Measurements from ENCODE around the gene GPATCH8.
A peak's percentile ranks its signal among the peaks of the same experiment; 100 is the strongest.
"Not testable (repeated sequence)": the region's sequence is repeated elsewhere in the genome, so short reads cannot be mapped to it uniquely, and the experiment has no call there.

GPATCH8 gene

DNA sequence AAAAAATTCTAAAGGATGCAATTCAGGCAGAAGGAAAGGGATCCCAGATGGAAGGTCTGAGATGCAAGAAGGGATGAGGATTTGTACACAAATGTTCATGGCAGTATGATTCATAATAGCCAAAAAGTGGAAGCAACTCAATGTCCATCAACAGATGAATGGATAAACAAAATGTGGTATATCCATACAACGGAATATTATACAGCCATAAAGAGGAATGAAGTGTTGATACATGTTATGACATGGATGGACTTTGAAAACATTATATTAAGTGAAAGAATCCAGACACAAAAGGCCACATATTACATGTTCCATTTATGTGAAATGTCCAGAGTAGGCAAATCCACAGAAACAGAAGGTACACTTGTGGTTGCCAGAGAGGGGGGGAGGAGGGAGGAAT is 23.9 kb upstream of the GPATCH8 start:
- DNase-seq (ENCODE audit: low spot score): no peak

DNA sequence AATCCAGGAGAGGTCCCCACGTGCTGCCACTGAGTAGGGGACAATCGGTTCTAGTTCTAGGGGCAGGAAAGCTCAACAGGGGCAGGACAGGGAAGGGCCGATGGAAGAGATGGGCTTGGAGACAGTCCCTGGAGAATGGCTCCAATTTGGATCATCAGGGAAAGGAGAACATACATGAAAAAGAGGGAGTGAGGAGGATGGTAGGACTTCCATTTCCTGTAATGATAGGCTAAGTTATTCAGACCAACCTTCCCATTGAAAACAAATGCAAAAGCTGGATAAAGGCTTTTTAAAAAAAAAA is 20.4 kb upstream of the GPATCH8 start:
- no peak for DNase-seq (ENCODE audit: low spot score)

DNA sequence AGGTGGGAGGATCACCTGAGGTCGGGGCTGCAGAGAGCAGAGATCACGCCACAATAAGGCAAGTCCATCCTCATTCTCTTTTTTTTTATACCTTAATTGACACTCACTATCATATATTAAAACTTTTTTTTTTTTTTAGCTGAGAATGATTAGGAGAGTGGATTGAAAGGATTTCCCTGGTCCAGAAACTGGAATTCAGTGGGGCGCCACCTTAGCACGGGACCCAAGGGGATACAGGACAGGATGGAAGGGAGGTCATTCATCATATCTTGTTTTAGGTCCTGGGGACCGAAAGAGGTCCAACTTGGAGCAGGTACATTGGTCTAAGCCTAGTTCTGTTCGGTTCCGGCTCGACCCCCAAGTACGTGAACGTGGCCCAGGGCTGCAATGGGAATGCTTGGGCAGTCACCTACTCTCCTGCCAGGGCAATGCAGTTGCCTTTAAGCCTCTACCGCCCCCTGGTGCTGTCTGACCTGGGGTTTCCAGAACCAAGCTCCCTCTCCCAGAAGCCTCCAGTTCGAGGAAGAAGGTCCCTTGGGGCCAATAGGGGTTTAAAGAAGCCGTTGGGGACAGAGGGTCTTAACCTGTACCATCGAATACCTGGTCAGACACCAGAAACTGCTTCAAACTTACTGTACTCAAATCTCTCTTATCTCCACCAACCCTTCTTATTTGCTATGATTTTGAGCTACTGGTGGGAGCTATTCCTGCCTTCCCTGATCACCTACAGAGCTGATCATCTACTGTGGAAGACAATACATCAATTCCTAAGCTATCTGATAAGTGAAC is 19.9 kb upstream of the GPATCH8 start:
- peak; percentile 8 for DNase-seq (ENCODE audit: low spot score)

DNA sequence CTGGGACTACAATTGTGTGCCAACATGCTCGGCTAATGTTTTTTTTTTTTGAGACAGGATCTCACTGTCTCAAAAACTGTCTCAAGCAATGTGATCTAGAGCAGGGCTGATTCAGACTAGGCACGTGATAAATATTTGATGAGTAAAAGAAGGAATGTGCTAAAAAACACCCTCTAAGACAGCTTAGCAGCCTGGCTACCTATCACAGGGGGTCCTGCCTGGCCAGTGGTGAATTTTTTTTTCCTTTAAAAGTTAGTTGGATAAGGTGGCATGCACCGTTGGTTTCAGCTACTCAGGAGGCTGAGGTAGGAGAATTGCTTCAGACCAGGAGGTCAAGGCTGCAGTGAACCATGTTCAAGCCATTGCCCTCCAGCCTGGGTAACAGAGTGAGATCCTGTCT is 14.8 kb upstream of the GPATCH8 start:
- no peak for DNase-seq (ENCODE audit: low spot score)

DNA sequence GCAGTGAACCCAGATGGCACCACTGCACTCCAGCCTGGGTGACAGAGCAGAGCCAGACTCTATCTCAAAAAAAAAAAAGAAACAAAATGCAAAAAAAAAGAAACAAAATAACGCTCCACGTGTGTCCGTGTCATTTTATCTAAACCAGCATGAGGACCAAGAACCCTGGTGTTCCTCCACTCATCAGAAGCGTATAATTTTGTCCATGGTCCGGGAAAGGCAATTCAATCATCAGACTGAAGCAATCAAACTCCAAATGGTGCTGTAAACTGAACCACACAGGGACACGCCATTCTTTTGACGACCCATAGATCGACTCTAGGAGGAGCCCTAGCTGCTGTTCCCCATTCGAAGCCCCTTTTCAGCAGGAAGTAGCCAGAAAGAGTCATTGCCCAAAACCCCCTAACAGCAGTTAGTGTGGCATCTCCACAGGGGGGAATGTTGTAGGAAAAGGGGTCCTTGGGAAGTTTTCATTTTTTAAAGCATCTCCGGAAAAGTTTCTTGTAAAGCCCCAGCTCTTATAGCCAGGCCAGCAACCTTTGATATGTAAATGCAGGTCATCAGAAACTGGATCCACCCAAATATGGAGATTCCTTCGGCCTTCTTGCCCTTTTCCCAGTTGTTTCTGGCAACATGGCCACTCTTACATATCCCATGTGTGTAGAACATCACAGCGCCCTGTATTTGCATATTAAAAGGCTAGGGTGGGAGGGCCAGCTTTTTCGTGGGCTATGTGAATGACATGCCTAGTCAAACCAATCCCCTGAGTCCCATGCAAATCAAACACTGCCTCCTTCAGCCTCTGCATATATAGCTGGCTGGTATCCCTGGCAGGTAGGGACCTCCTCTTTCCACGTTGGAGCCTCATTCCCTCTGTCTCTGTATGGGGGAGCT is 8.3 kb upstream of the GPATCH8 start:
- not testable (repeated sequence) for DNase-seq (ENCODE audit: low spot score)

DNA sequence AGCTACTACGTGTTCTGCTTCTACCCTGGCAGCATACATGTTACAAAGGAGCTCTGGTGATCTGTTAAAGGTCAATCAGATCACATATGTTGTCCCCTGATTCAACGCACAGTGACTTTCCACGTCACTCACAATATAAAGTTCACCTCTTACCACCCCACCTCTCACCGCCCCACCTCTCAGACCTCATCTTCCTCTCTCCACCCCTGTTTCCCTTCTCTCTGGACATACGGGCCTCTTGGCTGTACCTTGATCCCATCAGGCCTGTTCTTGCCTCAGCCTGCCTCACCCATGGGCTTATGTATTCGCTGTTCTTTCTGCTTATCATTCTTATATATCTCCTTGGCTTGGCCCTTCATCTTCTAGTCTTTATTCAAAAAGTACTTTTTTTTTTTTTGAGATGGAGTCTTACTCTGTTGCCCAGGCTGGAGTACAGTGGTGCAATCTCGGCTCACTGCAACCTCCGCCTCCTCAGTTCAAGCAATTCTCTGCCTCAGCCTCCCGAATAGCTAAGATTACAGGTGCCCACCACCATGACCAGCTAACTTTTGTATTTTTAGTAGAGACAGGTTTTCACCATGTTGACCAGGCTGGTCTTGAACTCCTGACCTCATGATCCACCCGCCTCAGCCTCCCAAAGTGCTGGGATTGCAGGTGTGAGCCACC is 3.9 kb upstream of the GPATCH8 start:
- not testable (repeated sequence) for DNase-seq (ENCODE audit: low spot score)

DNA sequence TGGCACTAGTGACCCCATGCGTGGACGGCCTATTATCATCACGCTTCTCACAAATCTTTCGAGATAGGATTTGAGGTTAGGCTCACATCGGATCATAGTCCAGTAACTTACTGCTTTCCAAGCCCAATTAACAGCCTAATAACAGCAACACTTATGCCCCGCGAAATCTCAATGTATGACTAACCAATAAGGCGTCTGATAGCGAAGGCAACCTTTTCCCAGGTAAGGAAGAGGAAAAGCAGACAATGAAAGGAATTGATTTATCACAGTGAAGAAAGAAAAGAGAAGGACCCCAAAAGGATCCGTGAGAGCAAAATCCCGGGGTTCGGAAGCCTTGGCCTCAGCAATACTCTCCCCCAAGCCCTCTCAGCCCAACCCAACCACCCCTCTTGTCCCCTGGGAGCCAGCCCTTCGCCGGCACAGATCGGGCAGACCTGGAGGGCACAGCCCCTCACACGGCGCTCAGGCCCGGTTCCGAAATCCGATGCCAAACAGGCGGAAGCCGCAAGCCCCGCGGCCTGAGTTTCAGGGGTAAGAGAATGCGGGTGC is 534 bp downstream of the GPATCH8 start:
- DNase-seq (ENCODE audit: low spot score): no peak

DNA sequence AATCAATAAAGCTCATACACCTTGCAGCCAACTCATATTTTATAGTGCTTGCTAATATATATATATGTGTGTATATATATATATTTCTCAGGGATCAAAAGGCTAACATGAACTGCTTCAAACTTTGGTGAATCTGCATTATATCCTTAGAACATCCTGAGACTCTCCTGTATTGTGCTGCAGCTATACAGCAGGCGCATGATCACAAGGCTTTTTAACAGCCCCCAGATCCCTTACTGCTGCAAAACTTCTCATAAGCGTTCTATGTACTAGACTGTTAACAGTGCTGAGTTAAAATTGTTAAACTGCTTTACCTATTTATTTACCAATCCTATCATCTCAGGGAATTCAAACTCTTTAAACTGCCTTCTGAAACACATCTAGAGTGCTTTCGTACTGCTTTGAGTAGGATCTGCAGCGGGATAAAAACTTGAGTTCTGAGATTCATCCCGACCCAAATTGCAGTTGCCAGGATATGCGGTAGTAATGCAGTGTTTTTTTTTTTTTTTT is 1.3 kb downstream of the GPATCH8 start:
- no peak for DNase-seq (ENCODE audit: low spot score)

DNA sequence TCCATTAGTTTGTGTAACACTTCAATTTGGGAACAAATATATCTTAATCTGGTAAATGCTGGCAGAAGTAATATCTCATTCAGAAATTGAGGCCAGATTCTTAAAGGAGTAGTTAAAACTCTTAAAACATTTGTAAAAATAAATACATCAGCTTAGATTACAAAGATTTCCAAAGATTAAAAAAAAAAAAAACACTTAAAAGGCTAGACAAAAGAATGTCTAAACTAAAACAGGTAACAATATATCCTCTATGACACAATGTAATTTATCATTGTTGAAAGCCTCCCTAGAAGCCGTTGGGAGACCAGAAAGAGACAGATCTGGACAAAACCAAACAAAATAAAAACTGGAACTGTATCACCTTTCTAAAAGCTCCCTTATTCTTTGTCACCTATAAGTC is 3.5 kb downstream of the GPATCH8 start:
- DNase-seq (ENCODE audit: low spot score): no peak

DNA sequence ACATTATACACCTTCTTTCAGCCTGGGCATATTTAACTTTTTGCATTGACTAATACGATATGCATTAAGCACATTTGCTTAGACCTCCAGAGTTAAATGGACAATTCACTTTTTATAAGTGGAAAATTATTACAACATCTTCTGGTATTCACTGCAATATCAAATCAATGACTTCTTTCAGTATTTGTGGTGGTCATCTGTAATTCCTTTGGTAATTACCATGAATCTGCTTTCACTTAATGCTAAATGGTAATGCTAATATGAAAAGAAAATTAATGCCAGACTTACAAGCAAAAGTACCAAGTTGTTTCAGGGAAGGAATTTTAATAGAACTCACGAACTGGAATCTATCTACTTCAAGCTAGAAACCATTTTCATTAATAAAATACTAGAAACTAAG is 6.4 kb downstream of the GPATCH8 start:
- no peak for DNase-seq (ENCODE audit: low spot score)

DNA sequence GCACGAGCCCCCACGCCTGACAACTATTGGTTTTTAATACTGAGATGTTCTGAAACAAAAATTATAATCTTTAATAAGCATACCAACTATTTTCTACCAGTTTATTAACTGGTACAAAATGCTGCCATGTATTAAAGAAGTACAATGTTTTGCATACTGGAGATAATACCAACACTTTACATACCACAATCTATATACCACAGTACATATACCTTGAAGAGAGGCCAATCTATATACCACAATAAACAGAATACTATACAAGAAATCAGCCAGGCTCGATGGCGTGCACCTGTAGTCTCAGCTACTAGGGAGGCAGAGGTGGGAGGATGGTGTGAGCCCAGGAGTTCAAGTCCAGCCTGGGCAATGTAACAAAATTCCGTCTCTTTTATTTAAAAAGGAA is 9.9 kb downstream of the GPATCH8 start:
- no peak for DNase-seq (ENCODE audit: low spot score)

DNA sequence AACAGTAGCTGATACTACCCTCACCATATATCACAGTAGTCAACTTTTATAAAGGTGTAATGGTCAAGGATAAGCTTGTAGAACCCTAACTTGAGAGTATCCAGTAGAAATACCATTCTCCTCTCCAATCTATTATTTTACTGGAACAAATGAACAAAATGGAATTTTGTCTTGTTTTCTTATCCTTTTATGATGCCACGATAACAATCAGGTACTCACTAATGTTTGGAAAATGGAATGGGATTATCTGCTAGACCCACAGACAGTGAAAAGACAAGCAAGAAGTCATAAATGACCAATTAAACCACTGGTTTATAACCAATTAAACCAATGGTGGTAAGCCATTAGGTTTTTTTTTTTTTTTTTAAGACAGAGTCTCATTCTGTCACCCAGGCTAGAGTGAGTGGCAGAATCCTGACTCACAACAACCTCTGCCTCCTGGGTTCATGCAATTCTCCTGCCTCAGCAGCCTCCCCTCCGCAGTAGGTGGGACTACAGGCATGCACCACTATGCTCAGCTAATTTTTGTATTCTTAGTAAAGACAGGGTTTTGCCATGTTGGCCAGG is 10.4 kb downstream of the GPATCH8 start:
- no peak for DNase-seq (ENCODE audit: low spot score)

DNA sequence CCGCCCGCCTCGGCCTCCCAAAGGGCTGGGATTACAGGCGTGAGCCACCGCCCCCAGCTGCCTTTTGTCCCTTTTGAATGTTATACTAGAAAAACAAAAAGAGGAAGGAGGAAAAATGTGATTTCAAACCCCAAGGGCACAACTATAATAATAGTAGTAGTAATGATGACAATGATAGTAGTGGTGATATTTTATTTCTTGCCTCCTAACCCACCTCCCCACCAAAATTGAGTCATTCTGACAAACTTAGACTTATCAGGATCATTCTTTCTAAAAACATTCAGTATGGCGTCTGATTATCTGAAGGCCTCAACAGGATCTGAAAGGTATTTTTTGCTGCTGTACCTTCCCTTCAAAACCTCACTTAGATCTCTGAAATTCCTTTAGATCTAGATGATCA is 13.6 kb downstream of the GPATCH8 start:
- no peak for DNase-seq (ENCODE audit: low spot score)

DNA sequence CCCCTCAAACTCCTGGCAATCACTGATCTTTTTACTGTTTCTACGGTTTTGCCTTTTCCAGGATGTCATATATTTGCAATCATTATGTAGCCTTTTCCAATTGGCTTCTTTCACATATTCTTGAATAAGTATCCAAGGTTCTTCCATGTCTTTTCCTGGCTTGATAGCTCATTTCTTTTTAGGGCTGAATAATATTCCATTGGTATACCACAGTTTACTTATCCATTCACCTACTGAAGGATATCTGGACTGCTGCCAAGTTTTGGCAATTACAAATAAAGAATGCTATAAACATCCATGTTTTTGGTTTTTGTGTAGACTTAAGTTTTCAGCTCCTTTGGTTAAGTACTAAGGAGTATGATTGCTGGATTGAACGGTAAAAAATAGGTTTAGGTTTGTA is 16.0 kb downstream of the GPATCH8 start:
- no peak for DNase-seq (ENCODE audit: low spot score)

DNA sequence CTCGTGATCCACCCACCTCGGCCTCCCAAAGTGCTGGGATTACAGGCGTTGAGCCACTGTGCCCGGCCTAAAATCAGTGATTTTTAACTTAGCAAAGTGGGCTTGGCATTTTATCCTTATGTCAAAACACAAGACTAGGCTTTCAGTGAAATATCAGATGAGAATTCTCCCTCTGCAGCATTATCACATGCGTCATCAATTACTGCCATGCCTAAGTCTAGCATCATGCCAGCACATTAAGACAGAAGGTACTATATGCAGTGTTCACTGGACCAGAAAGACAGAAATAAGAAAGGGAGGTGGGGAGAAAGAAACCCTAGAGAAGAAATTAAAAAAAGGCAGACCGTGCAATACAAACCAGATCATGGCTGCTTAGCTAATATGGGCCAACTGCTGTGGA is 29.8 kb downstream of the GPATCH8 start:
- no peak for DNase-seq (ENCODE audit: low spot score)

DNA sequence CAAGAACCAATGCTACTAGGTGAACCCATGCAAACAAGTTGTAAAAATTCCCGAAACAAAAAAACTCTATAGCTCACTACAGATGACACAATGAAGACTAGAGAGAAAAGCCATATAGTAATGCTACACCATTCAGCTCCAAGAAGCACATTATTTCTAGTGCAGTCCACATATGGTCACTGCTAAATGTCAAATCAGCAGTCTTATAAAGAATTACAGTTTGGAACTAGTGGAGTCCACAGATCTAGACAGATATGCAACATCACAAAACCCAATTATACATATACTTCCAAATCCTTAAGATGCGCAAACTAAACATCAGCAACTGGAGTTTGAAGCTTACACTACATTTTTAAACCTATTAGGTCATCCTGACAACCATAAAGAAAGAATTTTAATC is 33.5 kb downstream of the GPATCH8 start:
- no peak for DNase-seq (ENCODE audit: low spot score)

DNA sequence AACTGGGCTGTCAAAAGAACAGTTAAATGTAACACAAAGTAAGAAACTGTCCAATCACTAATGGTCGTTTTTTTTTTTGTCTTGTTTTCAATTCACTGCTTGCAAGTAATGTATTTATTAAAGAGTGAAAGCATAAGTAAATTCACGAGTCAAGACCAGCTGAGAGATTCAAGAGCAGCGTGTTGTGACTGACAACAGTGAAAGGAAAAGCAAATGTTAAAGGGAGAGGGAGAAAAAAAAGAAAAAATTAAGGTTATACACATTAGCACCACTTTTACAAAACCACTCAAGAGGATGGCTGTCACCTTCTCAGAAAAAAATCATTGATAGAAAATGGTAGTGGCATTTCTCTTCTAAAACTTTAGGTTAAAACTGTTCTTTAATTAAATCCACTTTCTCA is 36.1 kb downstream of the GPATCH8 start:
- DNase-seq (ENCODE audit: low spot score): no peak

DNA sequence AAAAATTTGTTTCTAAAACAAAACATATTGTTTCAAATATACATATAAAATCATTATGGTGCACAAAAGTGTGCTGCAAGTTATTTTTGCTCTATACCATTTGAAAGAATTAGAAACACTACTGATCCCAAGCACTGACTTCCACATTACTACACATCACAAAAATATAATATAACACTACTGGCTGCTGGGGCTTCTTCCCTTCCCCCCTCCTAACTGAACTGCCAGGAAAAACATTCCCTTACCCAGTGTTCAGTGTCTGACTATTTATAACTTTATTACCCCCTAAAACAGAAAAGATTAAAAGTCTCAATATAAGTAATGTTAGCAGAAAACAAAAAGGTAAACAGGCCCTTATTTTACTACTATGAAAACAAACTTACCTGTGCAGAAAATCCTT is 36.9 kb downstream of the GPATCH8 start:
- no peak for DNase-seq (ENCODE audit: low spot score)

DNA sequence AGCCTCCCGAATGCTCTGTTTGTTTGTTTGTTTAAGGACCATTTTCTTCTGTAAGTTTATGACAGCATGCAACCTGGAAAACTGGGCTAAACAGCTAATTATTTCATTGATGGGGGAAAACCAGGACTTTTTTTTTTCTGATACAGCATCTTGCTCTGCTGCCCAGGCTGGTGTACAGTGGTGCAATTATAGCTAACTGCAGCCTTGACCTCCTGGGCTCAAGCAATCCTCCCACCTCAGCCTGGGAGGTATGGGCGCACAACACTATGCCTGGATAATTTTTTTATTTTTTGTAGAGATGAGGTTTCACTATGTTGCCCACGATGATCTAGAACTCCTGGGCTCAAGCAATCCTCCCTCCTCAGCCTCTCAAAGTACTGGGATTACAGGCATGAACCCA is 37.3 kb downstream of the GPATCH8 start:
- DNase-seq (ENCODE audit: low spot score): no peak

DNA sequence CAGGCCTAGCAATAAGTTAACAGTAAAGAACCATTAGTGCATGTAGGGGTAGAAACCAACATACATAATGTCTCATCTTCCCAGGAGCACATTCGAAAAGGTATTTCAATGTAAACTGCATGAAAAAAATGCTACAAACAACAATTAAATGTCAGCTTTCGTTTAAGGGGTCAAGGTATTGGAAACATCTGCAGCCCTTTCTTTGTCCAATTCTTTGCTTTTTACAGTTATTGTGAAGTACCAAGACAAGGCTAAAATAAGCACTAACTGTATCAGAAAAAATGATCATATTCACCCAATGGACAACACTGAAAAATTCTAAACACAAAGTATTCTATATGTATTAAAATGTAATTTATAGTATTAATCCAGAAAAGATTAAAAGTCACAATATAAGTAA is 37.9 kb downstream of the GPATCH8 start:
- no peak for DNase-seq (ENCODE audit: low spot score)

DNA sequence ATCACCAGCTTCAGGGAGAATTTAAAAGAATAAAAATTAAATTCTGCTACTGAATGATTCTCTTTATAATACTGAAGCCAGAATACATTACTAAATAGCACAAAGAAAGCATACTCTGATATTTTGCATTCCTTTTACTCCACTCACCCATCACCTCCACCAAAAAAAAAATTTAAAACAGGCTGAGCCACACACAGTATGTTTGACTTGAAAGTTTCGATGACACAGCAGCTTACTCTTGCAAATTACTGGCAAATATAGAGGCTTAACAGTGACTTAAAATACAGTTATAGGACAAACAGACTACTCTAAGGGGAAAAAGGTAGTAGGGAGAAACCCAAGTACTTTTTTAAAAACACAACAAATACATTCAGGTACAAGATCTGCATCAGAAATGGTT is 39.2 kb downstream of the GPATCH8 start:
- DNase-seq (ENCODE audit: low spot score): no peak

DNA sequence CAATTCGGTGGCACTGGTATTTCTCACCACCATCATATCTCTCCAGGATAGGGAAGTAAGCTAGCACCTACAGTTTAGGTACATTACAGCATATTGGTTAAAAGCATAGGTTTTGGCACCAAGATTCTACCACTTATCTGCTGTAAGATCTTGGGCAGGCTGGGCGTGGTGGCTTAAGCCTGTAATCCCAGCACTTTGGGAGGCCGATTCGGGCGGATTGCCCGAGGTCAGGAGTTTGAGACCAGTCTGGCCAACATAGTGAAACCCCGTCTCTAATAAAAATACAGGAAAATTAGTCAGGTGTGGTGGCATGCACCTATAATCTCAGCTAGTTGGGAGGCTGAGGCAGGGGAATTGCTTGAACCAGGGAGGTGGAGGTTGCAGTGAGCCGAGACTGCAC is 51.4 kb downstream of the GPATCH8 start:
- no peak for DNase-seq (ENCODE audit: low spot score)
